ENCODE results near the gene PTPRH. TPM values are rescaled to one million over a fixed set of nuclear protein-coding genes. Genes with fewer than 3 reads are reported as not detected.

PTPRH gene
- total and polyA plus RNA-seq, 9 of the 15 experiments (the other 6 are each of a cell fraction or from before 2014, with no cell fraction given) = 0.87 to 34.3 (median 22.7) TPM

GRCh38 chr19:55166530-55167268 is 42.6 kb downstream of the PTPRH start, which contains the start of gene DNAAF3 (continued):
- TF ChIP-seq GTF2B (IDR thresholded peaks at IDR 0.05; ENCODE audit: extremely low read depth, insufficient read length) = no peak
- TF ChIP-seq POLR2AphosphoS2 (IDR thresholded peaks at IDR 0.05; ENCODE audit: low read length) = 0 out of 2 replicates have a peak, but pooled peaks have one; percentile 53
- no peak for TF ChIP-seq CREB5 (CRISPR knock-in tag; IDR thresholded peaks at IDR 0.05)
- no peak for TF ChIP-seq KDM2B (CRISPR knock-in tag; IDR thresholded peaks at IDR 0.05)
- no peak for TF ChIP-seq AFF4 (CRISPR knock-in tag; IDR thresholded peaks at IDR 0.05)
- no peak for TF ChIP-seq ZNF551 (CRISPR knock-in tag; IDR thresholded peaks at IDR 0.05)
- TF ChIP-seq HMG20A (CRISPR knock-in tag; conservative IDR thresholded peaks at IDR 0.05) = 0 out of 2 replicates have a peak, but pooled peaks have one; percentile 47
- no peak; the same call in 1 of the 2 replicates for TF ChIP-seq E2F1 (CRISPR knock-in tag; IDR thresholded peaks at IDR 0.05)
- no peak; the same call in 1 of the 2 replicates for TF ChIP-seq MTA3 (IDR thresholded peaks at IDR 0.05; ENCODE audit: borderline replicate concordance)
- no peak for TF ChIP-seq RBM34 (IDR thresholded peaks at IDR 0.05; ENCODE audit: borderline replicate concordance, insufficient read depth, low read length)
- no peak for TF ChIP-seq SRSF1 (IDR thresholded peaks at IDR 0.05; ENCODE audit: low read depth, low read length)
- TF ChIP-seq ATF1 (CRISPR knock-in tag; IDR thresholded peaks at IDR 0.05) = no peak
- TF ChIP-seq ATF1 (tag; IDR thresholded peaks at IDR 0.05) = no peak
- peak in 1 of 2 experiments; percentile 98; a peak in 2 of 4 replicates for TF ChIP-seq BCLAF1 (IDR thresholded peaks at IDR 0.05; ENCODE audit: borderline replicate concordance in 1 of 2, control insufficient read depth in 1 of 2, low read depth in 2 of 2, low read length in 1 of 2)
- no peak for TF ChIP-seq PHTF2 (CRISPR knock-in tag; IDR thresholded peaks at IDR 0.05)

All from K562 (cell line).